Breast epithelium (tissue), 4 donors: ENCODE measurements around the gene ZNF688. TPM values are rescaled to one million over a fixed set of nuclear protein-coding genes. Genes with fewer than 3 reads are reported as not detected.

ENCODE experiments used
- DNase-seq, 2 donors: peaks; one replicate each; pipeline ENCODE4 v3.0.0-alpha.2; 2019; ENCODE audit warnings: low spot score in 2 of 2
- H3K27ac ChIP-seq, 2 donors: fragments of 200-600 bp; sonication (generic) in 1 of 2; one replicate each; pipeline ENCODE4 v1.5.1; 2016 to 2019; ENCODE audit warnings: mild to moderate bottlenecking in 1 of 2
- H3K27me3 ChIP-seq, 2 donors: fragments of 200-600 bp; sonication (generic) in 1 of 2; one replicate each; pipeline versions ENCODE4 v1.5.1 to v1.6.0; 2017 to 2019; ENCODE audit warnings: control low read depth in 1 of 2, mild to moderate bottlenecking in 1 of 2
- H3K36me3 ChIP-seq: fragments of 200-600 bp; one replicate; pipeline ENCODE4 v1.5.1; 2019
- H3K4me1 ChIP-seq, 2 donors: fragments of 200-600 bp; sonication (generic); one replicate each; pipeline ENCODE4 v1.5.1; 2016 to 2019; ENCODE audit warnings: control low read depth in 1 of 2
- H3K4me3 ChIP-seq, 3 donors: fragments of 200-600 bp; sonication (generic); 1 replicate in 2 of 3; 2 replicates in 1 of 3; pipeline ENCODE4 v1.5.1; 2016 to 2019; ENCODE audit warnings: mild to moderate bottlenecking in 3 of 3, moderate library complexity in 2 of 3
- H3K9me3 ChIP-seq, 2 donors: fragments of 200-600 bp; sonication (generic) in 1 of 2; one replicate each; pipeline ENCODE4 v1.5.1; 2016 to 2019; ENCODE audit warnings: control low read depth in 1 of 2
- POLR2A ChIP-seq: fragments of 450-650 bp; IDR thresholded peaks from one replicate; pipeline ENCODE4 v1.6.1; 2016; ENCODE audit warnings: antibody characterized with exemption, mild to moderate bottlenecking, moderate library complexity
- POLR2AphosphoS5 ChIP-seq, 3 donors: sonication (generic); formaldehyde crosslinking; IDR thresholded peaks; one replicate each; pipeline ENCODE4 v1.6.1; 2017; ENCODE audit warnings: antibody characterized with exemption in 3 of 3
- intact Hi-C: fragments of 100-400 bp; cut with DNase I; formaldehyde crosslinking; loops from one replicate; pipeline ENCODE4 v1.15.1; 2023; ENCODE audit warnings: low total_unique reads
- total RNA-seq, 3 donors: library from RNA; depleted of rRNA; stranded (reverse); fragments of >200 nt; gene quantifications; one replicate each; pipeline ENCODE4 v1.1.0, GENCODE V29; 2016
- TF ChIP-seq, protein P1 (sequence below), 3 donors: fragments of 450-650 bp; IDR thresholded peaks; one replicate each; pipeline ENCODE4 v1.5.1; 2016 to 2017; ENCODE audit warnings: antibody characterized with exemption in 3 of 3, mild to moderate bottlenecking in 3 of 3, moderate library complexity in 3 of 3

The ZNF688 gene
- total RNA-seq, 3 donors from 2014 or later: 17.4 to 18.4 (median 18.4) TPM

- TF ChIP-seq, protein P1, sequence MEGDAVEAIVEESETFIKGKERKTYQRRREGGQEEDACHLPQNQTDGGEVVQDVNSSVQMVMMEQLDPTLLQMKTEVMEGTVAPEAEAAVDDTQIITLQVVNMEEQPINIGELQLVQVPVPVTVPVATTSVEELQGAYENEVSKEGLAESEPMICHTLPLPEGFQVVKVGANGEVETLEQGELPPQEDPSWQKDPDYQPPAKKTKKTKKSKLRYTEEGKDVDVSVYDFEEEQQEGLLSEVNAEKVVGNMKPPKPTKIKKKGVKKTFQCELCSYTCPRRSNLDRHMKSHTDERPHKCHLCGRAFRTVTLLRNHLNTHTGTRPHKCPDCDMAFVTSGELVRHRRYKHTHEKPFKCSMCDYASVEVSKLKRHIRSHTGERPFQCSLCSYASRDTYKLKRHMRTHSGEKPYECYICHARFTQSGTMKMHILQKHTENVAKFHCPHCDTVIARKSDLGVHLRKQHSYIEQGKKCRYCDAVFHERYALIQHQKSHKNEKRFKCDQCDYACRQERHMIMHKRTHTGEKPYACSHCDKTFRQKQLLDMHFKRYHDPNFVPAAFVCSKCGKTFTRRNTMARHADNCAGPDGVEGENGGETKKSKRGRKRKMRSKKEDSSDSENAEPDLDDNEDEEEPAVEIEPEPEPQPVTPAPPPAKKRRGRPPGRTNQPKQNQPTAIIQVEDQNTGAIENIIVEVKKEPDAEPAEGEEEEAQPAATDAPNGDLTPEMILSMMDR (IDR thresholded peaks at IDR 0.05): no peak
- TF ChIP-seq POLR2AphosphoS5 (IDR thresholded peaks at IDR 0.05): no peak
- TF ChIP-seq POLR2A: no peak
- DNase-seq: no peak
- peaks cover 12% of the 10 kb centered on the region for H3K36me3 ChIP-seq
- no peaks in the 10 kb centered on the region for H3K27me3 ChIP-seq
- intact Hi-C loops: no loop called here
- no peaks in the 10 kb centered on the region for H3K9me3 ChIP-seq
- H3K4me3 ChIP-seq: no peak overlapping the region
- H3K27ac ChIP-seq: no peak overlapping the region
- no peaks in the 10 kb centered on the region for H3K4me1 ChIP-seq
Measured at GRCh38 chr16:30605158-30605557, 33.6 kb upstream of the ZNF688 start.

GRCh38 chr16:30604316-30604947, 32.9 kb upstream of the ZNF688 start:
- Histone ChIP-seq H3K4me3 (no peak overlapping the region), H3K27ac (no peak overlapping the region), H3K36me3 (peaks cover 12% of the 10 kb centered on the region), H3K27me3 (no peaks in the 10 kb centered on the region), H3K9me3 (no peaks in the 10 kb centered on the region), H3K4me1 (no peaks in the 10 kb centered on the region)
- intact Hi-C loops: no loop called here
- no peak for TF ChIP-seq POLR2AphosphoS5 (IDR thresholded peaks at IDR 0.05)
- TF ChIP-seq, protein P1 (IDR thresholded peaks at IDR 0.05): no peak
- no peak for TF ChIP-seq POLR2A
- no peak for DNase-seq

GRCh38 chr16:30603945-30604315, 32.4 kb upstream of the ZNF688 start:
- TF ChIP-seq, protein P1 (IDR thresholded peaks at IDR 0.05): no peak
- TF ChIP-seq POLR2A (no peak), POLR2AphosphoS5 (IDR thresholded peaks at IDR 0.05) (no peak)
- Histone ChIP-seq H3K4me3 (no peak overlapping the region), H3K4me1 (no peaks in the 10 kb centered on the region), H3K36me3 (peaks cover 12% of the 10 kb centered on the region), H3K9me3 (no peaks in the 10 kb centered on the region), H3K27me3 (no peaks in the 10 kb centered on the region), H3K27ac (no peak overlapping the region)
- no peak for DNase-seq
- intact Hi-C loops: no loop called here

- no peak for DNase-seq
- Histone ChIP-seq H3K27ac (peak overlapping the region in 1 of 2 donors; percentile 52), H3K4me1 (no peaks in the 10 kb centered on the region), H3K27me3 (no peaks in the 10 kb centered on the region), H3K9me3 (no peaks in the 10 kb centered on the region), H3K4me3 (no peak overlapping the region), H3K36me3 (peaks cover 12% of the 10 kb centered on the region)
- intact Hi-C loops: no loop called here
- TF ChIP-seq, protein P1 (IDR thresholded peaks at IDR 0.05): no peak
- TF ChIP-seq POLR2A (no peak), POLR2AphosphoS5 (IDR thresholded peaks at IDR 0.05) (peak in 1 of 3 donors; percentile 19)
Measured at GRCh38 chr16:30602616-30603277, 31.2 kb upstream of the ZNF688 start.

- intact Hi-C loops: no loop called here
Measured at GRCh38 chr16:30601966-30602365, 30.5 kb upstream of the ZNF688 start.

More at GRCh38 chr16:30601966-30602365, 30.5 kb upstream of the ZNF688 start:
- no peak for DNase-seq
- TF ChIP-seq, protein P1 (IDR thresholded peaks at IDR 0.05): no peak
- no peak for TF ChIP-seq POLR2AphosphoS5 (IDR thresholded peaks at IDR 0.05)
- no peak for TF ChIP-seq POLR2A
- Histone ChIP-seq H3K27ac (no peak overlapping the region), H3K4me3 (no peak overlapping the region), H3K4me1 (no peaks in the 10 kb centered on the region), H3K27me3 (no peaks in the 10 kb centered on the region), H3K9me3 (no peaks in the 10 kb centered on the region), H3K36me3 (peaks cover 12% of the 10 kb centered on the region)
